ENCODE data around the gene KLF12.

KLF12 gene

DNA sequence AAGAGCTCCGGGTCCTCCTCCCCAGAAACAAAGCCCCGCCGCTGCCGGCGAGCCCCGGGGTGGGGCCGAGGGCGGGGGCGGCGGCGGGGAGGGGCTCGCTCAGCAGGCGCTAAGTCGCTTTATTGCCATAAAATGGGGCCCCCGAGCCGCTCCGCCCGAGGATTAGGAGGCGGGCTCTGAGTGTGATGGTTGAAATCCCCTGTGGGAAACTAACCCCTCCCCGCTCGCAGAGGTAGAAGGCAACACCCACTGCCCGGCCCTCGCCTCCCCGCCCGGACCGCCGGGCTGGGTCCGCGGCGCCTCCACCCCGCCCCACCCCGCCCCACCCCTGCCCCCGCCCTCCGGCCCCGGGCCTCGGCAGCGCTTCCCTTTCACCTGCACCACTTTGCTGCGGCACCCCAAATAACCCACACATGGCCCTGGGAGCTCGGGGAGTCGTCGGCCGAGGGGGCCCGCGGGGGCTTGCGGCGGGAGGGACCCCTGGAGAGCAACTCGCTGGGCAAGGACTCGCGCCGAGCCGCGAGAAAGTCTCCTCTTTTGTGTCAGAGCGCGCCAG, at the start of gene KLF12:
Gene KLF12 (minus strand): TSS at position 184 of the 556 bp plus-strand sequence.
- peak; percentile 96 for DNase-seq

DNA sequence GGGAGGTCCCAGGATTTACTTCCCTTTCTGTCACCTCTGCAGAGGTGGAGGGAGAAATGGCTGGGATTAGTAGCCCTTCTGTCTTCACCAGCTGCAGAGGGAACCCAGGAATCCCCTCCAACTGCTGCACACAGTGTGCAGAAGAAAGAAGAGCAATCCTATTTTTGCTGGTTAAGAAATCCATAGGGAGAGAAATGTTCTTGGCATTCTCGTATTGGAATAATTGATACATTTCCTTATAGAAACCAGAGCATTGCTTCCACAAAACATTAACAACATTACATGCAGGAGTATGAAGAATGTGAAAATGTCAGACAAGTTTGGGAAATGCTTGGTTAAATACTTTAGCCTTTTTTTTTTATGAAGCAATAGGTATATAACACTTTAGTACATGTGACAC, 48.3 kb upstream of the KLF12 start:
- DNase-seq = no peak

DNA sequence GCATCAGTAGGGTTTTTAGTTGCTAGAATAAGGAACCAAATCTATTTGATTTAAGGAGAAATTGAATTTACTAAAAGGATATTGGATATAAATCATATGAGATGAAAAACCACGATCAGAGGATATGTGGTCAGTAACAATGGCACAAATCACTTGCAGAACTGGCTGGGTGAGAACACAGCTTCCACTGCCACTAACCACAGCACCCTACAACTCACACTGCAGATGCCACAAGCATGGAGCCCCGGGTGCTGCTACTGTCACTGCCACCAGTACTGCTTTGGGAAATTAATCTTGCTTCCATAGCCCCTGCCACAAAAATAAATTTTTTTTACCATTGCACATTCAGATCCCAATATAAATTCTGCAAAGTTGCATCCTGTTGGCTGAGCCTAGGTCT, 40.6 kb upstream of the KLF12 start:
- no peak for DNase-seq

DNA sequence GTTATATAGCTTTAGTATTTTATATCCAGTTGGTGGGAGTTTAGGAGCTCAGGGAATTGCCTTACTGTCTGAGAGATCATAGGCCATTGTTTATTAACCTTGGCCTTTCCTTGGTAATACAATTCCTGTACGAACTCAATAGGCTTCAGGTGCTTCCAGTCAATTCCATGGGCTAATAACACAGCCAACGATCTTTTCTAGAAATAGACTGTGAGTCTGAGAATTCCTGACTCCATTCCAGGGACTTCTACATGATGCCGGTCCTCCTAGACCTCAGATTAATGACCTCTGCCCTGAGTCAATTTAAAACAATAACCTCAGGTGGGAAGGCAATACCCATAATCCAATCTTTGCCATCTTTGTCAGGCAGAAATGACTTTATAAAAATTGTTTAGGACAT, 39.6 kb upstream of the KLF12 start:
- no peak for DNase-seq

DNA sequence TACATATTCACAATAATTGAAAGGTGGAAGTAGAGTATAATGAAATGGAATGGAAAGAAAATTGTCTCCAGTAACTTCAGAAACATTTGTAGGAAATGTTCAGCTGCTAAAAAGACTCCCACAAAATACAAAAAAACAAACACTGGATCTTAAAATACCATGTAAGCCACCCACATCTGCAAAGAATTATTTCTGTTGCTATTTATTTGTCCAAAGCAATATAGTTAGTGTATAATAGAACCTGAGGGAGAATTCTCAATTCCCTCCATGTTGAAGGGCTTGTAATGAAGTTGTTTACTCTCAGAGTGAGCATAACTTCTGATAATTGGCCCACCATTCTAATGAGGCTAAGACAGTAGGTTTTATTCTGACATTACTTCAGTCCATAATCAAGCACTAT, 37.4 kb upstream of the KLF12 start:
- no peak for DNase-seq

DNA sequence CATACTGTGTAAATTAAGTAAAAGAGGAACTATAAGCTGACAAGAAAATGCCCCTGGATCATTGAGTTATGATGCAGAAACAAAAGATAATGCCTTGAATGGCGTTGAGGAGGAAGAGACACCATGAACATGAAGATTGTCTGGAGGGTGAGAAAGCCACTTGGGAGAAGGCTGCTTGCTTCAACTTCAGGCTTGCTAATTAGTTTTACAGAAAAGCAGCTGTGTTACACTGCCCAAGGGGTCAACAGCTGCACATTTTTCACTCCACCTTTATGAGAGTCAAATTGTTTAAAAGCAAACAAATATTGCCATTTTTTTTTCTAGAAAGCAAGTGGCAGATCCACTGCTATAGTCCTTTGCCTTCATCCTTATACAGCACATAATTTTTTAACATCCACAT, 35.5 kb upstream of the KLF12 start:
- DNase-seq = no peak

DNA sequence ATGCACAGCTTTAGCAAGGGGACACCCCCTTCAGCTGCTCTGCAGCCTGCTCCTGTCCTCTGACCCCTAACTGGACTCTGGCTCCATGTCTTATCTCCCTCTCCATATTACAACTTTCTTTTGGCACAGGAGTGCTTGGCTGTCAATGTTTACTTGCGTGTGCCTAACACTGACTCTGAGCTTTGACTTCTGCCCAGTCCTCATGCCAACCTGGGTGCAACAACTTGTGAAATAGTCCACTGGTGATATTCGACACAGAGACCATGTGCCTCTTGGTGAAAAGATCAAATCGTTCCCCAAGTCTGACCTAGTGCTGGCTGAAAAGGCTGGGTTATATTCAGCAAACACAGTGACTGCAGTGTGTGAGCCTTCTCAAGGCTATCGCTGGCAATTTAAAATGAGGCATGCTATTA, 34.1 kb upstream of the KLF12 start:
- no peak for DNase-seq

DNA sequence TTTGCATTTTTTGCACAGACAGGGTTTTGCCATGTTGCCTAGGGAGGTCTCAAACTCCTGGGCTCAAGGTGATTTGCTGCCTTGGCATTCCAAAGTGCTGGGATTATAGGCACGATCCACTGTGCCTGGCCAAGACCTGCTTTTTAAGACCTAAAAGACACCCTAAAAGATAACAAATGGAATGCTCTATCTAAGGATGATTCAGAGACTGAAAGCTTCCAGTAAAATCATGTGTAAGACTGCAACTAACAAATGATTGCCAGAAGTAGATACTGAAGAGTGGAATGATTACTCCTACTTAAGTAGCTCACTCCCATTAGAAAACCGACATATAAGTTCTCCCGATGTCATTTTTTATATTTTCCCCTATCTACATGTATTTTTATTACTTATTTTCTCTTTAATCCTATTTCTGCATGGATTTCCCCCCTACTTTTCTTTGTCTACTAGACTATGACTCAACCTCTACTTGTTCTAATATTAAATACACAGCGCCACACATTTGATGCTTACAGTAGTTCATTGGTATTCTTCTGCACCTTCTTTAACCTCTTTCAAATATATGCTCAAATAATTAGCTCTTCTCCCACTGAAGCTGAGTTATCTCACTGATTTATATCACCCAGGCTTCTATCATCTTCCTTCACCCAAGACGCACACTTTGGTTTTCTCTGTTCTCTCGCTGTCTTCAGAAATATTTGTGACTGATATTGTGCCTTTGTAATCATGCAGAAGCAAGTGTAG, 32.2 kb upstream of the KLF12 start:
- no peak for DNase-seq

DNA sequence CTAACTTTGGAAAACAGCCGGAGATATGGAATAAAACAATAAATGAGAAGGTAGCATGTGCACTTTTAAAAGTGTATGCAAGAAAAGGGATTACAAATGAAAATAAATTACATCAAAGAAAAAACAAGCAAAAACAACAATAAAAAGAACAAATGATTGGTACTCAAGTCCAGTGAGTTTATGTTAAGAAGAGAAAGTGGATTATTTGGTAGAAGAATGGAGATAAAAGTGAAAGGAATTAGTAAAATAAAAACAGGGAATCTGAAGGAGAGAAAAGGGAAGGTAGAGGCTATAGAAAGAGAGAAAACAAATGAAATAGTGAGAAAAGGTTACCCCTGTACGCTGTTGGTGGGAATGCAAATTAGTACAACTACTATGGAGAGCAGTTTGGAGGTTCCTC, 28.6 kb upstream of the KLF12 start:
- no peak for DNase-seq

DNA sequence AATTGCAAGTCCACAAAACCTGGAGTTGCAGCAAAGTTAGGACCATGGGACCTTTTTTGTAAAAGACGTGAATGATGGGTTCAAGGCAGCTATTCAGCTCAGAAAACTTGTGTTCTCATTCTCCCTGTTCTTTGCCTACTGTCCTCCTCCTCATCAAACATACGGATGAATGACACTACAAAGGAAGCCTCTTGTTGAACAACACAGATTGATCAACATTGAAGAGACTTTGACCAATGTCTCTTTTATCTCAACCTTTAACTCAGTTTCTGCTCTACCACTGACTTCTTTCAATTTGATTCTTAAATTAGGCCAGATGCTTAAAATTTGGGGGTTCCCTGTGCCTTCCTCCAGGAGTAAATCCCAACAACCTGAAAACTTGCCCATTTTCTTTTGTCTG, 27.9 kb upstream of the KLF12 start:
- no peak for DNase-seq

DNA sequence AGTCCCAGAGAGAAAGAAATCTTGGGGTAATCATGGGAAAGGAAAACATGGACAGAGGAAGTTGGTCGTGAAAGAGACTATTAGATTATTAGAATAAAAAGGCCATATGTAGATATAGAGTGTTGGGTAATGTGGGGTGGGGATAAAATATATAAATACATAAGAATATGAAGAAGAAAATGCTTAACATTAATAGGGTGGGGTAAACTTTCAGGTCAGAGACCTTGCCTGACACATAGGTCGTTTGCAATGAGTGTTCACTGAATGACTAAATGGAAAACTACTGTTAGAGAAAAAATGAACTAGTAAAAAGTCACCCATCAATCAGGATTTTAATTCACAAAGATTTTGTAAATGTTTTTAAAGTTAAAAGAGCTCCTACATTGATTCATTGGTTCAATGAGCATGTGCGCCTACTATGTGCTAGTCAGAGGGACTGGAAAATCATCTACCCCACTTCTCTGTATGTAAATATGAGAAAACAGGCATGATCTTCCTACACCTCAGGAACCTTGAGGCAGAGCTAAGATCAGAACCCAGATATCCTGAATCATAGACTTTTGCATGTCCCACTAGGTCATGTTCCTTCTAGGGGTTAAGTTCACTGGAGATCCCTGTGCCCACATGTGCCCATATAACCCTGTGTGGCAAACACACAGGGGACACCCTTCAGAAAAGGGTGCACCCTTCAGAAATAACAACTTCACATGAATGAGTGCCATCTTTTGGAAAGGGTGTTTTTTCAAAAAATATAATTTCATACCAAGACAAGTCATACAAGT, 24.6 kb upstream of the KLF12 start:
- DNase-seq = no peak

DNA sequence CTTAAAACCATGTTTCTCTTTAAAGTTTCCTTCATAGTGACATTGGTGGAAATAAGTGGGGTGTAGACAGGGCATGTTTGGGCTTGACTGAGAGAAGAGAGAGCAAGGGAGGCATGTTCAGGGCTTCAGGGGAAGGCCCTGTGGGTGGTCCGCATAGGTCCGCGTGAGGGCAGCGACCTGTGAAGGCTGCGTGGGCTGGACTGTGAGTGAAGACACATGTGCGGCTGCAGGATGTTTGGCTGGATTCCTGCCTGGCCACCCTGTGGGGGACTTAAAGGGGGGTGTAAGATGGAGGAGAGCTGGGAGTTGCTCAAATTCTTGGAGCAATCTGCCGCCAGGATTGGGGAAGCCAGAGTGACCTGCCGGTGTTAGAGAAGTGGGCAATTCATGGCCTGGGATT, 23.8 kb upstream of the KLF12 start:
- no peak for DNase-seq

DNA sequence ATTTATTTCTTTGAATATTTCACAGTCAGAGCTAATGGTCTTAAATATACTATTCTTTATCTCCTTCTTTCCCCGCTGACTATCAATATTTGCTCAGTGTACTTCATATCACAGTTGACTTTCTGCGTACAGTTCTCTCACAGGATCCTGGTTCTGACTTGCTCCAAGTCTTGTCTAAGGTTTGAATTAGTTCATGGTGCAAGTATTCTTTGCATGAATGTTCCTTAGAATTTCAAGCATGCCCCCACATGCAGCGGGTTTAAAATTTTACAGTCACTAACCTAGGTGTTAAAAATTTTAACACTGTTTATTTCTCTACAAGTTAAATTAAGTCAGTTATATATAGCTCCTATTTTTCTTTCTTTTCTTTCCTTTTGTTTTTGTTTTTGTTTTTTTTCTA, 20.8 kb upstream of the KLF12 start:
- no peak for DNase-seq

DNA sequence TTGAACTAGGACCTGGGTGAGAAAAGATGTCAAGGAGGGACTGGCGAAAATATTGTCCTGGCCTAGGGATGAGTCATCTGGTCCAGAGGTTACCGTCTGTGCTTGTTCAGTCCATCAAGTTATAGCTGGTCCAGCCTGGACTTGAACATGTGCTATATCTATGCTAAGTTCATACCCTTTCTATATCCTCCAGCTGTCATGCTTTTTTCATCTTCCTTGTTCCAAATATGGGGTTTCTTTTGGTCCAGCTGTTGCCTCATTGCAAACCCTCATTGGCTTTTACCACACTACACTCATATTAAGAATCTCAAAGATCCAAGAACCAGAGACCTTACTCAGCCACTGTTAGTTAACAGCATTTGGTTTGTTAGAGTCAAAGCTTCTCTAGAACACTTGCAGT, 19.1 kb upstream of the KLF12 start:
- DNase-seq = no peak

DNA sequence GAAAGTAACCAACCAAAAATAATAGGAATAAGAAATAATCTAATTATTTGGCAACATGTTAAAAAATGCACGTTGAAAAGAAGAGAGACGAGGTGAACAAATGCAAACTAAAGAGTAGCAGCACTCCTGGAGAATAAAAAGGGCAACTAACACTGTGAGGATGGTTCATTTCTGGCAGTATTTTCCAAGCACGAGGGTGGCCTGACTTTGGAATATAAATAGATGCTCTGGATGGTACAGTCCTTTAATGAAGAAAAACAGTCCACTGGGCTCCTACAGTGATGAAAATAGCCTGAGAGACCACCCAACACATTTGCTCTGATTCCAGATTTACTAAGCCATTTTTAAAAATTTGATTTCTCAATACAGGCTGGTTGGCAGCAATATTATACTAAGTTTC, 17.7 kb upstream of the KLF12 start:
- DNase-seq = no peak

DNA sequence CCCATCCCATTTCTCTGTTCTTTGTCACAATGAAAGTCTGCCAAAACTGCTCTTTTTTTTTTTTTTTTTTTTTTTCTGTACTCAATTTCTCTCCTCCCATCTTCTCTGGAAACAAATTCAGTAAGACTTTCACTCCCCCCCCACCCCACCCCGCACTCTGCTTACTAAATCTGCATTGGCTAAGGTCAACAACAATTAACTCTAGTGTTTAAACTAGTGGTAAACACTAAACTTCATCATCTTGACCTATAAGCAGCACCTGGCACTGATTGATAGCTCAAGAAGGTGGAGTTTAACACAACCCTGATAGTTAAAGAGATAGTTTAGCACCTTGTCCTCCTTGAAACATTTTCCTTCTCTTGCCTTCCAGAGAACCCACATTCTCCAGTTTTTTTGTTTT, 14.1 kb upstream of the KLF12 start:
- DNase-seq = no peak

DNA sequence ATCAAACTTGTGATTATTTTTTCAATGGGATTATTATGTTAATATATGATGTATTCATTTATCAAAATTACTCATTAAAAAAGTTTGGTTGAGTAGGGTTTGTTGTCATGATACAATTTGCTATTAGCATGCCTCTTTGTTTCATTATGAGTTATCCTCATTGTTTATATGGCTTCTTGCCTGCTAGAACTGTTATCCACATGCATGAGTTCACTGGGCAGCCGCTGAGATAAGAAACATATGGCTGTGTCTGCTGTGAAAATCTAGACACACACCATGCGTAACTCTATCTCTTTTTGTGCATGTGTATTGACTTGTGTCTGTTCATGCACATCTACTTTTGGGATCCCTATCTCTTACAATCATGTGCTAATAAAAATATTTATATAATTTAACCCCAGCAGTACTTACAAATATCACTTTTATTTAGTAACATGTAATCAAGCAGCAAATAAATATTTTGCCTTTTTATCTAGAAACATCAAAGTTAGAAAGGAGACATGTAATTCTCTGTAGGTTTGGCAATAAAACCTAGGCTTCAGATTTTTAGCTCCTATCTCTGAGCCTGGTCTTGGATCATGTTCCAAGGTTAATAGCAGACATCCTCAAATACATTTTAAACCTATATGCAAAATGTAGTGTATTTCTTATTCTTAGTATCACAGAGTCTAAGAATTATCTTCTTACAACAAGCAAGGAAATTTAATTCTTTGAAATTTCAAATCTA, 11.2 kb upstream of the KLF12 start:
- DNase-seq = no peak

DNA sequence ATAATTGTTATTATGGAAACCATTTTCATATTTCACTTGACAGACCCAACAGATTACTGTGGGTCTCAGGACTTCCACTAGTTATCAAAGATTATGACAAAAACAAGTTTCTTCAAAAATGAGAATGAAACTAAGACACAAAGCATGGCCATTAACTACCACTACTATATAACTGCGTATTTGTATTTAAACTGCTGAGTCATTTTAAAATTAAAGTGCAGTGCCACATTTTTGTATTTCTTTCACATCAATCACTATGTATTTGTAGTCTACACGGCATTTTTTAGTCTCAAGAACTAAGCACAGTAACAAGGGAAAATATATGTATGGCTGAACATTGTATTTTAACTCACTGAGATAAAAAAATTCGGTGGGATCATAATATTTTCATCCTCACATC, 10.1 kb upstream of the KLF12 start:
- no peak for DNase-seq

DNA sequence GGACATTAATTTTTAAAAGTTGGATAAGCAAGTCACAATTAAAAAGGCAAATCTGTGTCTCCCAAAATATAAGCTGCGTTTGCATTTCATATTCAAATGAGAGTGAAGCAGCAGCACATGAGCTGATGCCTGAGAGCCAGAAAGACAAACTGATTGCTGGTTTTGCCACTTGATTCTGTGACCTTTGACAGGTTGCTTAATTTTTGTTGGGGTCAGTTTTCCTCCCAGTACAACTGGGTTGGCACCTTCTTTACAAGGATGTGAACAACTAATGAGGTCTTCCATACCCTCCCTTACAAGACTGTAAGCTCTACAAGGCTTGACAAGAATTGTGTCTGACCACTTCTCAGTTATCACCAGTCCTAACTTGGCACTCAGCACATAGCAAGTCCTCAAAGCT, 8.1 kb upstream of the KLF12 start:
- no peak for DNase-seq

DNA sequence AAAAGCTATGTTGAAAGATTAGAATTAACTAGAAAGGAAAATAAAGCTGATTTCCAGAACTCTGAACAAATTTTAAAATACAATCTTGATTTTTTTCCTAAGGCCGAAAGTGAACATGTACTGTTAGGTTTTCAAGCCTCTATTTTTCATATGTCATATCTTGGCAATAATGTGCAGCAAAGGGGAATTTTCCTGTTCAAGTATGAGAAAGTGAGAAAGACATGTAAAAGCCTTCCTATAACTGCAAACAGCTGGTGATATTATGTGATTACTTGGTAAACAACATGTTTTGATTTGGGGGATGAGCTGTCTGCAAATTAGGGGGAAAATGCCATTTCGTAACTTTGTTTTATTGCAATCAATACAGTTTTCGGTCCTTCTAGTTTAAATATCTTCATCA, 4.0 kb upstream of the KLF12 start:
- DNase-seq = no peak

DNA sequence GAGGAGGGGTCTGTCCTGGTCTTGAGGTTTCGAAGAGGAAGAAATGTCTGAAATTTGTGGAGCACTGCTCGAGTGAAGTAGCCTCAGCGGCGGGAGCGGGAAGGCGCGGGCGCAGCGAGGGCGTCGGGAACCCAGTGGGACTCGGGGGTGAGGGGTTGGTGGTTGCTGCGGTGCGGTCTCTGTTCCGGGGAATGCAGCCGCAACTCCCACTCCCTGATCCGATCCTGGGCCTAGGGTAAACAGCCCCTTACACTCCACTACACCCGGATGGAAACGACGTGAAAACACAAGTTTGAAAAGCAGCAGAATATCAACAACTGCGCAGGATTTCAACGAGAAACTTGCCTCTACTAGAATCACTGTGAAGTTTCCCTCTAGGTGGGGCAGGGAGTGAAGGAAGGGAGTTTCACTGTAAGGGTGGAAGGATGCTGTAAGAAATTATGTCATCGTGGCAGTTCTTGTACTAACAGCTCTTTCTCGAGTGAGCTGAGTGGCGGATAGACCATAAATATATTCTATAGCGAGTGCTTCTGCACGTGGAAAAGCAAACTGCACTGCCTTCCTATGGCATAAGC, 2.0 kb upstream of the KLF12 start:
- DNase-seq = peak; percentile 26

DNA sequence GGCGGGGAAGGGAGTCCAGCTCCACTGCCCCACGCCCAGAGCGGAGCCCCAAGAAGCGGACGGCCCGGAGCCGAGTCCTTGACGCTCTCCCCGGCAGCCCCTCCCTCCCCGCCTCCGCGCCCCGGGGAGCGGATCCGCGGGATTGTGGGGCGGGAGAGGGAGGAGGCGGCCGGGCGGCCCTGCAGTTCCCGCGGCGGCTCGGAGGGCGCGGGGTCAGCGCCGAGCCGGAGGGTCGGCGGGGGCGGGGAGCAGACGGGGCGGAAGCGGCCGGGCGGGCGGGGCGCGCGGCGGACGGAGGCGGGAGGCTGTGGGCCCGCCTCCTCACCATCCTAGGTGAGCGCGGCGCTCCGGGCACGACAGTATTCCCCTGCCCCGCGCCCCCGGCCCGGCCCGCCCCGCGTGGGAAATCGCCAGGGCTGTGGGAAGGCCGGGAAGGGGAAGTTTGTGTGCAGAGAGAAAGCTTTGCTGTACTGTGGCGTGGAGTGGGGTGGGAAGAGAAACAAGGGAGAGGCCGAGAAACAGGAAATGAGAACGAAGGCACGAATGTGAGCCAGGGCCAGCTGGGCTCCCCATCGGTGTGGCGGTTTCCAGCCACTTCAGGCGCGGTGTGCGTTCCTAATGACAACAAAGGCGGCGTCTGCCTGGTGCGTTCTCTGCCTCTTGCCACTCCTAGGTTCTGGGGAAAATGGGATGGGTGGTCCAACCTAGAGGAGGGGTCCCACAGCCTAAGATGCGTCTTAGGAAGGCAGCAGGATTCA, 1.3 kb upstream of the KLF12 start:
- DNase-seq = peak; percentile 67

All from NK-92 treated with Interleukin-12 subunit alpha and Interleukin-12 subunit beta, amount 100 ng/mL, for 24 hours (cell line).